Measurements from ENCODE around the gene QDPR. TPM values are rescaled to one million over a fixed set of nuclear protein-coding genes. Genes with fewer than 3 reads are reported as not detected.
A peak's percentile ranks its signal among the peaks of the same experiment; 100 is the strongest.
"Not testable (repeated sequence)": the region's sequence is repeated elsewhere in the genome, so short reads cannot be mapped to it uniquely, and the experiment has no call there.

QDPR gene
- total RNA-seq, result 36.1 TPM

- peak; percentile 79 for DNase-seq (ENCODE audit: low spot score)
These were observed at the start of gene QDPR for GRCh38 chr4:17511950-17512795. QDPR (minus strand) TSS chr4:17512090; CDS start chr4:17512054, 36 bp downstream.

- no peak for DNase-seq (ENCODE audit: low spot score)
These were observed 49.5 kb upstream of the QDPR start for GRCh38 chr4:17561195-17561909.

- no peak for DNase-seq (ENCODE audit: low spot score)
These were observed 48.3 kb upstream of the QDPR start for GRCh38 chr4:17560065-17560673.

GRCh38 chr4:17559709-17560048 lies 47.8 kb upstream of the QDPR start:
- no peak for DNase-seq (ENCODE audit: low spot score)

GRCh38 chr4:17558941-17559708 lies 47.2 kb upstream of the QDPR start:
- no peak for DNase-seq (ENCODE audit: low spot score)

GRCh38 chr4:17557880-17558279 lies 46.0 kb upstream of the QDPR start:
- no peak for DNase-seq (ENCODE audit: low spot score)

- no peak for DNase-seq (ENCODE audit: low spot score)
These were observed 44.6 kb upstream of the QDPR start for GRCh38 chr4:17556498-17556897.

- DNase-seq (ENCODE audit: low spot score), result no peak
These were observed 42.7 kb upstream of the QDPR start for GRCh38 chr4:17554568-17554967.

- no peak for DNase-seq (ENCODE audit: low spot score)
These were observed 40.5 kb upstream of the QDPR start for GRCh38 chr4:17552427-17552826.

GRCh38 chr4:17550549-17550948 lies 38.7 kb upstream of the QDPR start:
- DNase-seq (ENCODE audit: low spot score), result no peak

- no peak for DNase-seq (ENCODE audit: low spot score)
These were observed 34.8 kb upstream of the QDPR start for GRCh38 chr4:17546678-17547077.

GRCh38 chr4:17546222-17546621 lies 34.3 kb upstream of the QDPR start:
- DNase-seq (ENCODE audit: low spot score), result no peak

- no peak for DNase-seq (ENCODE audit: low spot score)
These were observed 33.7 kb upstream of the QDPR start for GRCh38 chr4:17545374-17546140.

GRCh38 chr4:17544831-17545234 lies 32.9 kb upstream of the QDPR start:
- no peak for DNase-seq (ENCODE audit: low spot score)

GRCh38 chr4:17544205-17544604 lies 32.3 kb upstream of the QDPR start:
- DNase-seq (ENCODE audit: low spot score), result no peak

GRCh38 chr4:17537060-17537459 lies 25.2 kb upstream of the QDPR start:
- DNase-seq (ENCODE audit: low spot score), result not testable (repeated sequence)

- DNase-seq (ENCODE audit: low spot score), result no peak
These were observed 24.0 kb upstream of the QDPR start for GRCh38 chr4:17535906-17536305.

- DNase-seq (ENCODE audit: low spot score), result no peak
These were observed 23.4 kb upstream of the QDPR start for GRCh38 chr4:17535242-17535641.

- no peak for DNase-seq (ENCODE audit: low spot score)
These were observed 22.8 kb upstream of the QDPR start for GRCh38 chr4:17534705-17535104.

- no peak for DNase-seq (ENCODE audit: low spot score)
These were observed 19.8 kb upstream of the QDPR start for GRCh38 chr4:17531538-17532285.
